ENCODE data around the gene PFKM.

PFKM gene

GRCh38 chr12:48157018-48157888 is 38.1 kb downstream of the PFKM start, which contains the start of gene ASB8:
TSS of gene ASB8 (minus strand) at chr12:48157515. CDS start at chr12:48153496, 4,019 bp downstream.
- peak; percentile 99 for DNase-seq (ENCODE audit: low read depth, low spot score)

DNA sequence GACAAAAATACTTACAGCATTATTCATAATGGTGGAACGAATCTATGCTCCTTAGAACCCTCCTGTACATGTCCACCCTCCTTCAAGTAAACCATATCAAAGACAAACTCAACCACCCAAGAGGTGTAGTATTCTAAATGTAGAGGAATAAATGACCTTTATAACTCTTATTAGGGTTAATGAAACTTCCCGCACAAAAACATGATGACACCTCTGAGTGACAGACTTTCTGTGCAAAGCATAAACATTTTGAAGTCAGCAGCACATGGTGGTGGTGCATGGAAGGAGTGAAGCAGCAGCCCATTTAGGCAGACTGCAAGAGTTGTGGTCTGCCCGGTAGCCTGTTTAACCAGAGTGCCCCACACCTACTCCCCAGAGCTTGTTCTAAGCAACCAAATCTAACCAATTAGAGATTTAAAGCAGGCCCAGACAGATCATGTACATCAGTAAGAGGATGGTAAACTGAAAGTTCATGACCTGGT is 38.8 kb downstream of the PFKM start:
- no peak for DNase-seq (ENCODE audit: low read depth, low spot score)

DNA sequence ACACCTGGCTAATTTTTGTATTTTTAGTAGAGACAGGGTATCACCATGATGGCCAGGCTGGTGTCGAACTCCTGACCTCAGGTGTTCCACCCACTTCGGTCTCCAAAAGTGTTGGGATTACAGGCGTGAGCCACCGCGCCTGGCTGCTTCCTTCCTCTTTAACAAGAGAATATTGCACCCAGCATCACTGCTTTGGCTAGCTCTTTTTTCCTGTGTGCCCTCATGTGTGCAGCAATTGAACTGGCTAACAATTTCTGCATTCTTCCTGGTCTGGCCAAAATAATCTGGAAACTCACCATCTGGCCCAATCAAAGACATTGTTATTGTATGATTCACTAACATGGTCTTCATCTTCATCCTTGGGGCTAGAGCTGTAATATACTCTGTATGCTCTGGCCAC is 40.9 kb downstream of the PFKM start:
- peak; percentile 54 for DNase-seq (ENCODE audit: low read depth, low spot score)

GRCh38 chr12:48160807-48161206 is 41.6 kb downstream of the PFKM start:
- peak; percentile 52 for DNase-seq (ENCODE audit: low read depth, low spot score)

- no peak for DNase-seq (ENCODE audit: low read depth, low spot score)
These were observed 44.1 kb downstream of the PFKM start for GRCh38 chr12:48163150-48163747.

- no peak for DNase-seq (ENCODE audit: low read depth, low spot score)
These were observed 45.3 kb downstream of the PFKM start for GRCh38 chr12:48164451-48164850.

GRCh38 chr12:48165089-48165981 is 46.2 kb downstream of the PFKM start:
- peak; percentile 72 for DNase-seq (ENCODE audit: low read depth, low spot score)

DNA sequence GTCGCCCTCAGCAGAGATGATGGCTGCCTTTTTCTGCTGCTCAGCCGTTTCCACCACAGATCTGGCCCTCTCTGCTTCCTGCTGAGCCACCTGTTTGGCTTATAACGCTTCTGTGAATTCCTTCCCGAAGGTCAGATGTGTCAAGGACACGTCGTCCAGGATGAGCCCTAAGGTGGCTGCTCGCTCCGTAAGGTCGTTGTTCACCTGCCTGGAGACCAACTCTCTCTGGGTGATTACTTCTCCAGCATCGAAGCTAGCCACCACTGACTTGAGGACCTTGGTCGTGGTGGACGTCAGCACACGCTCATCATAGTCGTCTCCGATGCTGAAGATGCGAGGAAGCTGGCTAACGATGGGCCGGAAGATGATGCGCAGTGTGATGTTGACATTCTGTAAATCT is 49.8 kb downstream of the PFKM start:
- no peak for DNase-seq (ENCODE audit: low read depth, low spot score)

DNA sequence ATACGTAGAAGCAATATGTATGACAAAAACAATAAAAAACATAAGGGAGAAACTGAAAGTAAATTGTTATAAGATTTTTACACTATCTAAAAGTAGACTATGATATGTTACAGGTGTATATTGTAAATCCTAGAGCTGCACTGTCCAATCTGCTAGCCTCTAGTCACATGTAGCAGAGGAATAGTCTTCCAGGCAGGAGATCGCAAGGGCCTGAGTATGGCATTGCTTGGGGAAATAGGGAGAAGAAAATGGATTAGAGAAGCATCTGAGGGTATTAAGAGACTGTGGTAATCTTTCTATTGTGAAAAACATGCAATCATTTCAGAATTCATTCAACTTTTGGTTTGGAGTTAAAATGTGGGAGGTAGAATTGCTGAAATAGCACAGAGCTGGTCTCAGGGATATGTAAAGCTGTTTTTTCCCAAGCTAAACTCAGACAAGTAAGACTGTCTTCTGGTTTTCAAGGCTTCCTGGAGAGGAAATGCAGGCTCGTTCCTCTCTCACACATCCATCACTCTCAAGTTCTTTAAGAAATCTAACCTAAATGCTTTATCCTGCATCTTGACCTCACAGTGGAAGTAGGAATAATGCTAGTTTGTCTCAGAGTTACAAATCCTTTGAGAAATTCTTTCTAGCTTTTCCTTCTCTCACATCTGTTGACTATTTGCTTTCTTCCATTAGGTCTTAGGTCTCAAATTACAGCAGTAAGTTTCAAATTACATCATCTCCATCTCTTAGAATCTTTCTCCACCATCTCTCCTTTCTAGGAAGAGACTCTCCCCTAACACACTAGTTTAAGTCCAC is 56.7 kb downstream of the PFKM start:
- DNase-seq (ENCODE audit: low read depth, low spot score) = no peak

DNA sequence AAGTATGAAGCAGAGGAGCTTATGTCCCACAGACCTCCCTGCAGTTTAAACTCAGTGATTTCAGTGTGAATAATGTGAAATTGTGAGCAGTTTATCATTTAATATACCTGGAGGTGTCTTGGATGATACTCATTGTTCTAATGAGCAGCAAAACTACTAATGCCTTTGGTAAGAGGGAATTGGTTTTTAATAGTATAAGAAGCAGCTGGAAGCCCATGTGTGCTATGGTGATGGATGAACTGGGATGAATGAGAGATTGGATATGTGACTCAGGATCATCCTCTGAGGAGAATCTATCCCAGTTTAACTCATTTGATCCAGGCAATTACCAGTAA is 57.2 kb downstream of the PFKM start:
- no peak for DNase-seq (ENCODE audit: low read depth, low spot score)

GRCh38 chr12:48177982-48178381 is 58.8 kb downstream of the PFKM start:
- DNase-seq (ENCODE audit: low read depth, low spot score) = no peak

- no peak for DNase-seq (ENCODE audit: low read depth, low spot score)
These were observed 60.3 kb downstream of the PFKM start for GRCh38 chr12:48179466-48179865.

- no peak for DNase-seq (ENCODE audit: low read depth, low spot score)
These were observed 61.3 kb downstream of the PFKM start for GRCh38 chr12:48180424-48180823.

DNA sequence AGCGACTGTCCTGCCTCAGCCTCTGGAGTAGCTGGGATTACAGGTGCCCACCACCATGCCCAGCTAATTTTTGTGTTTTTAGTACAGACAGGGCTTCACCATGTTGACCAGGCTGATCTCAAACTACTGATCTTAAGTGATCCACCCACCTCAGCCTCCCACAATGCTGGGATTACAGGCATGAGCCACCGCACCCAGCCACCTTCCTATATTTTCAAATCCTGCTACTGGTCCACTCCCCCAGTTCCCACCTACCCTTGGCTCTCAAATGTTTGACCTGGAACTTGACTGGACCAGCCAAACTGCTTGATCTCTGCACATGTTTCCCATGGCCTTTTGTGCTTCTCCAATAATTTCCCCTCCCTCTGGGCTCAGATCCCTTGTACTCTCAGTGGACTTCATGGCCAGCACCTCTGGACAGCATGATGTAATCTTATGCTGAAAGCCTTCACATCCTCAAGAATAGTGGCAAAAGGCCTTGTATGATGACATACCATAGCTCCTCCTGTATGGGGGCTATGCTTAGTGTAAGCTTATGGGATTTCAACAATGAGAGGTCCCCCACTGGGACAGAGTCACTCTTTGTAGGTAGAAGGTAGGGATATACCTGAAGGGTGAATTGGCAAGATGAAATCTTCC is 61.8 kb downstream of the PFKM start:
- DNase-seq (ENCODE audit: low read depth, low spot score) = no peak

- DNase-seq (ENCODE audit: low read depth, low spot score) = no peak
These were observed 63.5 kb downstream of the PFKM start for GRCh38 chr12:48182631-48183030.

GRCh38 chr12:48183091-48183875 is 64.1 kb downstream of the PFKM start, which contains the start of gene CCDC184:
TSS of gene CCDC184 (plus strand) at chr12:48183644. CDS start at chr12:48184123, 479 bp downstream.
- peak; percentile 87 for DNase-seq (ENCODE audit: low read depth, low spot score)

GRCh38 chr12:48183876-48184548 is 64.8 kb downstream of the PFKM start:
- DNase-seq (ENCODE audit: low read depth, low spot score) = peak; percentile 11

GRCh38 chr12:48184549-48184922 is 65.4 kb downstream of the PFKM start:
- peak; percentile 15 for DNase-seq (ENCODE audit: low read depth, low spot score)
